HG03196 (cell line): ENCODE data around the gene ACSS2.

Source experiments
- ATAC-seq: cut with Tn5 transposase; IDR thresholded peaks from one replicate; pipeline ENCODE4 v1.9.1; 2021; ENCODE audit not compliant: unreplicated experiment

ACSS2 gene

GRCh38 chr20:34907616-34908469, 31.4 kb downstream of the ACSS2 start:
- no peak for ATAC-seq

GRCh38 chr20:34915131-34915530, 38.7 kb downstream of the ACSS2 start:
- ATAC-seq: no peak

GRCh38 chr20:34915749-34916455, 39.5 kb downstream of the ACSS2 start:
- ATAC-seq: no peak

DNA sequence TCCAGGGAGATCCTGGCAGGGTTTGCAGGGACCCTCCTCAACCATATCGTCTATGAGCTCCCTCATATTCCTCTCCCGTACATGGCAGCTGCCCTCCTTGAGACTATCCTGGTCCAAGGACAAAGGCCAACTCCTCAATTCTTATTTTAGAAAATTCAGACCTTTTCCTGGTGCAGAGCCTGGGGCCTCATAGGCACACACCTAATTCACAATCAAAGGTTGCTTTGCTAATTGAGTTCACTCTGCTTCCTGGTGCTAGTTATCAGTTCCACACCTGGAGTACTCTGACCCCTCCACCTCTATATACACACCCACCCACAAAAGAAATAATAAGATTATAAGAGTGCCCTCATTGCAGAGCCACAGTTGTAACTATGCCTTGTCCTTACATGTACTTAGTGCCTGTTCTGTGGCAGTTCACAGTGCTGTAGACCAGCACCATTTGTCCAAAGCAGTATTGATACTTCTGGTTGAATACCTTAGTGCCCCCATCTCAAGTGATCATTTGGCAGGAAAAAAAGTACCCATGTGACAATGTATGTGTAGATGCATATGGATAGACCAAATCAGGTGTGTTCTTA, 40.5 kb downstream of the ACSS2 start:
- ATAC-seq: no peak

- ATAC-seq: no peak
Measured at GRCh38 chr20:34920055-34920454, 43.6 kb downstream of the ACSS2 start.

DNA sequence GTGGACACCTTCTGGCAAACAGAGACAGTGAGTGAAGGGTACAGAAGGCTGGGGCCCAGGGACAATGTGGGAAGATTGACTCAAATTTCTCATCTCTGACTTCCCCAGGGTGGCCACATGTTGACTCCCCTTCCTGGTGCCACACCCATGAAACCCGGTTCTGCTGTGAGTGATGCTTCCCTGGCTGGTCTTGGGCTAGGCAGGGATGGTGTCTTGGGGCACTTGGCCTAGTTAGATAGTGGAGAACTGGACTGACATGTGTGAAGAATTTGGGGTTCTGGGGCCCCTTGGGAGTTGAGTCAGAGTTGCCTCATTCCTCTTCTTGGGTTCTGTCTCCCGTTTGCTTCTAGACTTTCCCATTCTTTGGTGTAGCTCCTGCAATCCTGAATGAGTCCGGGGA, 45.0 kb downstream of the ACSS2 start:
- ATAC-seq: no peak

- ATAC-seq: no peak
Measured at GRCh38 chr20:34922654-34923381, 46.4 kb downstream of the ACSS2 start.

- no peak for ATAC-seq
Measured at GRCh38 chr20:34923414-34923813, 47.0 kb downstream of the ACSS2 start.

DNA sequence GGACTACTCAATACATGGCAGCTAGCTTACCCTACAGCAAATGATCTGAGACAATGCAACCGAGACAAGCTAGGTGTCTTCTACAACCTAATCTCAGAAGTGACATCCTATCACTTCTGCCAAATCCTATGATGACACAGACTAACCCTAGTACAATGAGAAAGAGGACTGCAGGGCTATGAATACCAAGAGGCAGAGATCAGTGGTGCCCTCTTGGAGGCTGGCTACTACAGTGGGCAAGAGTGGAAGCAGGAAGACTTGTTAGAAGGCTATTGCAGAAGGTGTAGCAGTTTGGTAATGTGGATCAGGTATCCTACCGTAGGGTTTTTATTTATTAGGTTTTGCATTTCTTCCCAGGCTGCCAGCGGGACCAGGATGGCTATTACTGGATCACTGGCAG, 48.9 kb downstream of the ACSS2 start:
- ATAC-seq: no peak

DNA sequence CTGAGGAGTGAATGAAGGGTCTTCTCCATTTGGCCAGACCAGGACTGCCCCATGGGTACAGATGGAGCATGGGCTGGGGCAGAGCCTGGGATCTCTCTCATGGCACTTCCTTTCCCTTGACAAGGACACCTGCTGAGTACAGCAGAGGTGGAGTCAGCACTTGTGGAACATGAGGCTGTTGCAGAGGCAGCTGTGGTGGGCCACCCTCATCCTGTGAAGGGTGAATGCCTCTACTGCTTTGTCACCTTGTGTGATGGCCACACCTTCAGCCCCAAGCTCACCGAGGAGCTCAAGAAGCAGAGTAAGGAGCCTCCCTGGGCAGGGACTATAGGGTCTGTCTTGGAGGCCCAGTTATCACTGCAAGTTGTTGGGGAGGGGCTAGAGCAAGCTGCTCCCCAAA, 49.6 kb downstream of the ACSS2 start:
- no peak for ATAC-seq

- ATAC-seq: no peak
Measured at GRCh38 chr20:34926581-34926980, 50.2 kb downstream of the ACSS2 start.

DNA sequence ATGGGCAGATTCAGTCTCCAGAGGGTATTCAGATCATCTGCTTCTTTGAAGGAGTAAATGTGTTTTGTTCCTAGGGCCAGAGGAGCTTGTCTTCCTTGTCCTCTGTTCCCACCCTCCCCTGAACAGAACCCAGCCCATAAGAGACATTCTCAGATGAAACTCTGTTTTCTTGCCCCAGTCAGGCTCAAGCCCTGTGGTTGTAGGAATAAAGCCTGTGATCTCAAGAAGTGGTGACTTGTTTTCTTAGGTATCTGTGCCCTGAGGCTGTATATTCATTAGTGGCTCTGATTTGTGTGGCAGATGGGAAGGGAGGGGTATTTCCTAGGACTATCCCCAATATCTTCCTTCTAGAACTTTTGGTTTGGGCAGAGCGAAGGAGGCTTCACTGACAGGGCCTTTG, 51.3 kb downstream of the ACSS2 start:
- no peak for ATAC-seq

DNA sequence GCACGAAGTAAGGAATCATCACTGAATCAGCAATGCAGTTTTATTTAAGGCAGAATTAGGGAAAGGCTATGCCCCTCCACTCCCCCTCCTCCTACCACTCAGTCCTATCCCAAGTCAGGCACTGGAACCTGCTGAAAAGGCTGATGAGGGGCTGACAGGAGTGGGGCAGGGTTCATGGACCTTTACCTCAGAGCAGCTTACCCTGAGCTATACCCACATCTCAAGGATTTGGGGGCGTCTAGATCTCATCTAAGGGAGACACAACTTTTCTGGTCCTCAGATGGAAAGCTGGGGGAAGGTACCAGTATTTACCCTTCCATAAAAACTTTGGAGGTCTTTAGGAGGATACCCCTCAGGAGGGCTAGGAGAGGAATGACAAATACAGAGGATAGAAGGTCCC, 52.0 kb downstream of the ACSS2 start:
- ATAC-seq: no peak

DNA sequence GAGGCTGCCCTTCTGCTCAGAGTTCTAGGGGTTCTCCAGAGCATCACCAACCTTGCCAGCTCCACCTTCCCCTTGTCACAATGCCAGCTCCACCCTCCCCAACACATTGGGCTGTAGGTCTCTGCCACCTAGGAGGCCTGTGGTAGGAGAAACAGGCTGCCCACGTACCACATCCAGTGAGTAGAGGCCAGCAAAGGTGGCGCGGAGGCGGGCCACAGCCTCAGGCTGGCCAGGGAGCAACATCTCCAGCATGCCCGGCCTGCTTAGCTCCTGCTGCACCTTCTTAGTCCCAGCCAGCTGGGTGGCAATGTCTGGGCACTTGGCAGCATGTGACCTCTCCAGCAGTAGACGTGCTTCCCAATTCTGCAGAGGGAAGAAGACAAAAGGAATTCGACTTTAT, 55.4 kb downstream of the ACSS2 start:
- ATAC-seq: no peak

DNA sequence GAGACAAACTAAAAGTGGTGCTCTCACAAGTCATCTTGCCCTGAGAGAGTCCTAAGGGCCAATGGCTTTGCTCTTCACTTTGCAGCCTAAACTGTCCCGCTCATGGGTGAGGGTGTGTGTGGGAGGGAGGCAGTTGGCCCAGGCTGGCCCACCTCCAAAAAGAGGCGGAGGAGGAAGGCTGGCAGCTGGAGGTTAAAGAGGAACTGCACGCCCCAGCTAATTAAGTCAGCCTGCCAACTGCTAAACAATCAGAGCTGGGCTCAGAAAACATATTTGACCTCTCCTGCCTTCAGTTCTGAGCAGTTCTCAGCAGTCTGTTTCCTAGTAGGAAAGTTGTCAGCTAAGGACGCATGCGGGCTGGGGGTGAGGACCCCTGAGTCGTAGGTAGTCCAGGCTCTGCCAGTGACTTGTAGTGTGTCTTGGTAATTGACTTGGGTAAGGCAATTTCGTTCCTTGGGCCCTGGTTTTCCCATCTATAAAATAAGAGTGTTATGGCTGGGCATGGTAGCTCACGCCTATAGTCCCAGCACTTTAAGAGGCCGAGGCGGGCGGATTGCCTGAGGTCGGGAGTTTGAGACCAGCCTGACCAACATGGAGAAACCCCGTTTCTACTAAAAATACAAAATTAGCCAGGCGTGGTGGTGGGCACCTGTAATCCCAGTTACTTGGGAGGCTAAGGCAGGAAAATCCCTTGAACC, 62.2 kb downstream of the ACSS2 start:
- ATAC-seq: no peak

GRCh38 chr20:34940081-34940481, 63.7 kb downstream of the ACSS2 start:
- no peak for ATAC-seq

GRCh38 chr20:34941226-34941625, 64.8 kb downstream of the ACSS2 start:
- ATAC-seq: no peak

DNA sequence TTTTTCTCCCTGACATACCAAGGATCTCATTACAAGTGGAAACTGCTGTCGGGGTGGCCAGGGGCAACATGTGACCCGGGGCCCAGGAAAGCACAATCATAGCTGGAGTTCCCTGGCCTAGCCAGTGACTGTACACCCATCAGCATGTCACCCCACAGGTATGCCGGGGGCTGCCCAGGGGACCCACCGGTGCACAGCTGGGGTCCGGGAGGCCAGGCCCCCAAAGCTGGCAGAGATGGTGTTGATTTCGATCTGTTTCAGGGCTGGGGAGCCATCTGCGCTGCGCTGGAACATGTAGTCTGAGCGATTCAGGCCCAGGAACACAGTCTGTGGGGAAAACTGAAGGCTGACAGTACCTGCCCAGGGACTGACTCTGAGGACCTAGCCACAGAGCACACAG, 65.9 kb downstream of the ACSS2 start:
- no peak for ATAC-seq

GRCh38 chr20:34943808-34944567, 67.6 kb downstream of the ACSS2 start:
- ATAC-seq: no peak
